GM18858 (cell line): ENCODE measurements around the gene MAPT.

ENCODE experiments used
- ATAC-seq: cut with Tn5 transposase; IDR thresholded peaks from one replicate; pipeline ENCODE4 v1.9.1; 2021; ENCODE audit not compliant: unreplicated experiment

MAPT gene

GRCh38 chr17:46044286-46044928, 150.1 kb downstream of the MAPT start:
- ATAC-seq: no peak

- no peak for ATAC-seq
Observed at GRCh38 chr17:46044989-46045388, 150.6 kb downstream of the MAPT start.

- no peak for ATAC-seq
Observed at GRCh38 chr17:46045639-46046038, 151.3 kb downstream of the MAPT start.

- no peak for ATAC-seq
Observed at GRCh38 chr17:46046957-46047356, 152.6 kb downstream of the MAPT start.

- ATAC-seq: no peak
Observed at GRCh38 chr17:46047398-46047797, 153.0 kb downstream of the MAPT start.

GRCh38 chr17:46047856-46048255, 153.5 kb downstream of the MAPT start:
- ATAC-seq: no peak

GRCh38 chr17:46049656-46050055, 155.3 kb downstream of the MAPT start:
- ATAC-seq: no peak

- no peak for ATAC-seq
Observed at GRCh38 chr17:46053911-46054534, 159.7 kb downstream of the MAPT start.

GRCh38 chr17:46056800-46057304, 162.5 kb downstream of the MAPT start:
- ATAC-seq: no peak

GRCh38 chr17:46057366-46057765, 163.0 kb downstream of the MAPT start:
- no peak for ATAC-seq

GRCh38 chr17:46059486-46059885, 165.1 kb downstream of the MAPT start:
- no peak for ATAC-seq

- ATAC-seq: no peak
Observed at GRCh38 chr17:46060461-46060860, 166.1 kb downstream of the MAPT start.

GRCh38 chr17:46061435-46061834, 167.1 kb downstream of the MAPT start:
- ATAC-seq: no peak

GRCh38 chr17:46063241-46063640, 168.9 kb downstream of the MAPT start:
- no peak for ATAC-seq

GRCh38 chr17:46064460-46064859, 170.1 kb downstream of the MAPT start:
- ATAC-seq: no peak

- ATAC-seq: no peak
Observed at GRCh38 chr17:46071796-46072195, 177.4 kb downstream of the MAPT start.

- no peak for ATAC-seq
Observed at GRCh38 chr17:46072998-46073397, 178.6 kb downstream of the MAPT start.

GRCh38 chr17:46074540-46074939, 180.2 kb downstream of the MAPT start:
- ATAC-seq: no peak
